Stimulated activated CD4-positive, alpha-beta T cell treated with anti-CD3 and anti-CD28 coated beads, Interleukin-2, amount 100 ng/mL, for 24 hours (primary cell): ENCODE measurements around the gene FBXO47.
"Not testable (repeated sequence)": the region's sequence is repeated elsewhere in the genome, so short reads cannot be mapped to it uniquely, and the experiment has no call there.

ENCODE experiments used
- DNase-seq, 2 donors: peaks; one replicate each; pipeline ENCODE4 v3.0.0-alpha.2; 2020

The FBXO47 gene

GRCh38 chr17:38980490-38981217 lies 13.5 kb upstream of the FBXO47 start:
- no peak for DNase-seq

GRCh38 chr17:38978180-38978579 lies 11.0 kb upstream of the FBXO47 start:
- DNase-seq: no peak

GRCh38 chr17:38976187-38976551 lies 9.0 kb upstream of the FBXO47 start:
- DNase-seq: not testable (repeated sequence)

GRCh38 chr17:38970804-38971203 lies 3.6 kb upstream of the FBXO47 start:
- no peak for DNase-seq

GRCh38 chr17:38970128-38970527 lies 2.9 kb upstream of the FBXO47 start:
- DNase-seq: no peak

- no peak for DNase-seq
These were observed 2.1 kb upstream of the FBXO47 start for GRCh38 chr17:38969281-38969680.

- no peak for DNase-seq
These were observed 5.8 kb downstream of the FBXO47 start for GRCh38 chr17:38961413-38961812.

- no peak for DNase-seq
These were observed 6.8 kb downstream of the FBXO47 start for GRCh38 chr17:38960402-38960801.

GRCh38 chr17:38959508-38959907 lies 7.7 kb downstream of the FBXO47 start:
- no peak for DNase-seq

GRCh38 chr17:38958756-38959155 lies 8.4 kb downstream of the FBXO47 start:
- no peak for DNase-seq

- no peak for DNase-seq
These were observed 8.9 kb downstream of the FBXO47 start for GRCh38 chr17:38958326-38958725.

- not testable (repeated sequence) for DNase-seq
These were observed 13.4 kb downstream of the FBXO47 start for GRCh38 chr17:38953800-38954199.

GRCh38 chr17:38947189-38947588 lies 20.0 kb downstream of the FBXO47 start:
- no peak for DNase-seq

GRCh38 chr17:38943607-38944006 lies 23.6 kb downstream of the FBXO47 start:
- no peak for DNase-seq

GRCh38 chr17:38942696-38943334 lies 24.4 kb downstream of the FBXO47 start:
- no peak for DNase-seq

GRCh38 chr17:38940404-38940803 lies 26.8 kb downstream of the FBXO47 start:
- DNase-seq: no peak

GRCh38 chr17:38939987-38940386 lies 27.2 kb downstream of the FBXO47 start:
- no peak for DNase-seq

GRCh38 chr17:38933962-38934361 lies 33.2 kb downstream of the FBXO47 start:
- DNase-seq: not testable (repeated sequence)

- not testable (repeated sequence) for DNase-seq
These were observed 36.4 kb downstream of the FBXO47 start for GRCh38 chr17:38930782-38931181.

GRCh38 chr17:38926293-38927070 lies 40.7 kb downstream of the FBXO47 start:
- DNase-seq: no peak

GRCh38 chr17:38925263-38925995 lies 41.8 kb downstream of the FBXO47 start, which contains the start of gene LASP1NB:
Gene LASP1NB, plus strand, starts transcription at chr17:38925614.
- DNase-seq: peak in 1 of 2 donors; percentile 44

- DNase-seq: no peak
These were observed 44.5 kb downstream of the FBXO47 start for GRCh38 chr17:38922538-38923297.
